Frontal cortex (tissue), 4 donors: Measurements from ENCODE around the gene AQP10. TPM values are rescaled to one million over a fixed set of nuclear protein-coding genes. Genes with fewer than 3 reads are reported as not detected.
"Not testable (repeated sequence)": the region's sequence is repeated elsewhere in the genome, so short reads cannot be mapped to it uniquely, and the experiment has no call there.

ENCODE experiments used
- DNase-seq, 2 donors: peaks; one replicate each; pipeline ENCODE4 v3.0.0; 2012; ENCODE audit warnings: low spot score in 2 of 2
- FAIRE-seq: peaks from 2 replicates; lab custom pipeline; 2012; peaks lifted over from hg19 to GRCh38; lab: Jason Lieb, UNC
- total RNA-seq: library from RNA; depleted of rRNA; stranded (reverse); fragments of >200 nt; gene quantifications from one replicate; pipeline ENCODE4 v1.2.3, GENCODE V29; 2014
- donor health status: control.
- donor health status: control.
- donor health status: control.

AQP10 gene
- total RNA-seq, 1 donor from 2014 or later: not detected

DNA sequence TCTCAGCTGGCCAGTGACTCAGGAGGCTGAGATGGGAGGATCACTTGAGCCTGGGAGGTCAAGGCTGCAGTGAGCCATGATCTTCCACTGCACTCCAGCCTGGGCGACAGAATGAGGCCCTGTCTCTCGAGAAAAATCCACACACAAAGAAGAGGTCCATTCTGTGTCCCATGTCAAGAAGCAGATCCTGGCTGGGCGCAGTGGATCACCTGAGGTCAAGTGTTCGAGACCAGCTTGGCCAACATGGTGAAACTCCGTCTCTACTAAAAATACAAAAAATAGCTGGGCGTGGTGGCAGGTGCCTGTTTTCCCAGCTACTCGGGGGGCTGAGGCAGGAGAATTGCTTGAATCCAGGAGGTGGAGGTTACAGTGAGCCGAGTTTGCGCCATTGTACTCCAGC is 20.5 kb downstream of the AQP10 start:
- FAIRE-seq, DNase-seq: not testable (repeated sequence)

DNA sequence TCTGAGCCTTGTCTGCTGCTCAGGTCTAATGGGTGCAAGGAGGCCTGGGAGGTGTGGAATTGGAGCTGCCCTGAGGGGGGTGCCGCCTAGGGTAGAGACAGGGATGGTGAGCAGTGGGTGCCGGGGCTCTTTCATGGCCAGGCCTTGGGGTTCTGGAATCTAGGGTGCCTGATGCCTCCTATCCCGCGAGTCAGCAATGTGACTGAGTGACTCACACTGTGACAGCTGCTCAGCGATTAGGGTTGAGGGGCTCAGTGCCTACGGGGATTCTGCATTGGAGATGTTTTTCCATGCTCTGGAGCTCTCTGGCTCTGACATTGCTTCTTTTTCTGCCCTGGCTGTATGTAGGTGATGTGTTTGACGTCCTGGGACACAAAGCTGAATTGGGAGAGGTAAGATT is 21.2 kb downstream of the AQP10 start:
- FAIRE-seq (no peak), DNase-seq (no peak)

DNA sequence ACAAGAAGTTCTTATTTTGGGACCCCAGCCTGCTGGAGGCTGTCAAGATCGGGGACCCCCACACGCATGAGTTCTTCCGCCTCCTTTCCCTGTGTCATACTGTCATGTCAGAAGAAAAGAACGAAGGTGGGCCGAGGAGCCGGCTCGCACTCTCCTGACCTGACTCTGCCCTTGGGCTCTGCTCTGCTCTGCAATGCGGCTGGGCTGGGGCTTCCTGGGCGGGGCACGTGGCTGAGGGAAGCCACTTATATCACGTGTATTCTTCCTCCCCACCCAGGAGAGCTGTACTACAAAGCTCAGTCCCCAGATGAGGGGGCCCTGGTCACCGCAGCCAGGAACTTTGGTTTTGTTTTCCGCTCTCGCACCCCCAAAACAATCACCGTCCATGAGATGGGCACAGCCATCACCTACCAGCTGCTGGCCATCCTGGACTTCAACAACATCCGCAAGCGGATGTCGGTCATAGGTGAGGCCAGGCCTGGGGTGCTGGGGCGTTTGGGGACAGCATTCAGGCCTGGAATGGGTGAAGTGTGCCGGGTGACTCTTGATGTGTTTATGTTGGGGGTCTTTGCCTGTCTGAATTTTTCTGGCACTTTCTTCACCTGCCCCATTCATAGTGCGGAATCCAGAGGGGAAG is 22.1 kb downstream of the AQP10 start:
- DNase-seq (no peak), FAIRE-seq (no peak)

DNA sequence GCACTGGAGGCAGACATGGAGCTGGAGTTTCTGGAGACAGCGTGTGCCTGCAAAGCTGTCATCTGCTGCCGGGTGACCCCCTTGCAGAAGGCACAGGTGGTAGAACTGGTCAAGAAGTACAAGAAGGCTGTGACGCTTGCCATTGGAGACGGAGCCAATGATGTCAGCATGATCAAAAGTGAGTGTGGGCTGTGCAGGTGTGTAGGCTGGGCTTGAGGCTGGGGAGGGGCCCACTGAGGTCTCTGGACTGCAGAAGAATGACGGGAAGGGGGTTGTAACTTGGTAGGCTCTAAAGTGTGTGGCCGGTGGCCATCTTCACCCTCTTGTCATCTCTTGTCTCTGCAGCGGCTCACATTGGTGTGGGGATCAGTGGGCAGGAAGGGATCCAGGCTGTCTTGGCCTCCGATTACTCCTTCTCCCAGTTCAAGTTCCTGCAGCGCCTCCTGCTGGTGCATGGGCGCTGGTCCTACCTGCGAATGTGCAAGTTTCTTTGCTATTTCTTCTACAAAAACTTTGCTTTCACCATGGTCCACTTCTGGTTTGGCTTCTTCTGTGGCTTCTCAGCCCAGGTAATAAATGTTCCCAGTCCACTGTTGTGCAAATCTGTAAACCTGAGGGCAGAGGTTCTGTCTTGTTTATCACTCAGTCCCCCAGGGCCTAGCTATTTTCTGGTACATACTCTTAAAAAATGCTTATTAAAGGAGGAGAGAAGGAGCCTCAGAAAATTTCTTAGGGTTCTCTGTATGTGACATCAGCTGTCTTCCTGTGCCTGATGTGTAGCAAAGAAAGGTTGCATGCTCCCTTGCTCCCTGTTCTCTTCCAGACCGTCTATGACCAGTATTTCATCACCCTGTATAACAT is 24.3 kb downstream of the AQP10 start:
- DNase-seq (no peak), FAIRE-seq (no peak)

DNA sequence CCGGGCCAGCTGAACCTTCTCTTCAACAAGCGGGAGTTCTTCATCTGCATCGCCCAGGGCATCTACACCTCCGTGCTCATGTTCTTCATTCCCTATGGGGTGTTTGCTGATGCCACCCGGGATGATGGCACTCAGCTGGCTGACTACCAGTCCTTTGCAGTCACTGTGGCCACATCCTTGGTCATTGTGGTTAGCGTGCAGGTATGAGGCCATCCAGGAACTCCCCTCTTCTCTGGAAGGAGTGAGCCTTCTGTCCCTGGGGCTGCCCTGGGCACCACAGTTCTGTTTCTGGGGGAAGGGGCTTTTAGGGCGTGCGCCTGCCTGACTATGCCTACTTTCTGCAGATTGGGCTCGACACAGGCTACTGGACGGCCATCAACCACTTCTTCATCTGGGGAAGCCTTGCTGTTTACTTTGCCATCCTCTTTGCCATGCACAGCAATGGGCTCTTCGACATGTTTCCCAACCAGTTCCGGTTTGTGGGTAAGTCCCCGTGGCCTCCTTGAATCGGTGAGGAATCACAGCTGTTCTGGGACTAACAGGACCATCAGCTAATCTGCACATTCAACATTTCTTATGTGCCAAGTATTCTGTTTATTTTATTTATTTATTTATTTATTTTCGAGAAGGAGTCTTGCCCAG is 25.5 kb downstream of the AQP10 start:
- FAIRE-seq (no peak), DNase-seq (no peak)

DNA sequence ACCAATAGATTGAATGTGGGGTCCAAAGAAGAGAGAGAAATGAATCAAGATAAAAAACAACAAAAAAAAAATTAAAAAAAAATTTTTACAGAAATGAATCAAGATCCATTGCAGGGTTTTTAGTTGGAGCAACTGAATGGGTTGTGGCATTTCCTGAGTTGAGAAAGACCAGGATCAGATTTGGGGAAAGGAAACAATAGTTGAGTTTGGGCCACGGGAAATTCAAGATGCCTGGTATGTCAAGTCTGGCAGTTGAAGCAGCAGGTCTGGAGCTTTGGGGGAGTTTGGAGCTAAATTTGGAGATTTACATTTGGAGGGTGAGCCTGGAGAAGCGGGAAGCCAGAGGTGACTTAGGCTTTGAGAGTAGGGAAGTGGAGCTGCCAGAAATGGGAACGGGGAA is 27.1 kb downstream of the AQP10 start:
- DNase-seq: peak; percentile 3 to 6
- no peak for FAIRE-seq

DNA sequence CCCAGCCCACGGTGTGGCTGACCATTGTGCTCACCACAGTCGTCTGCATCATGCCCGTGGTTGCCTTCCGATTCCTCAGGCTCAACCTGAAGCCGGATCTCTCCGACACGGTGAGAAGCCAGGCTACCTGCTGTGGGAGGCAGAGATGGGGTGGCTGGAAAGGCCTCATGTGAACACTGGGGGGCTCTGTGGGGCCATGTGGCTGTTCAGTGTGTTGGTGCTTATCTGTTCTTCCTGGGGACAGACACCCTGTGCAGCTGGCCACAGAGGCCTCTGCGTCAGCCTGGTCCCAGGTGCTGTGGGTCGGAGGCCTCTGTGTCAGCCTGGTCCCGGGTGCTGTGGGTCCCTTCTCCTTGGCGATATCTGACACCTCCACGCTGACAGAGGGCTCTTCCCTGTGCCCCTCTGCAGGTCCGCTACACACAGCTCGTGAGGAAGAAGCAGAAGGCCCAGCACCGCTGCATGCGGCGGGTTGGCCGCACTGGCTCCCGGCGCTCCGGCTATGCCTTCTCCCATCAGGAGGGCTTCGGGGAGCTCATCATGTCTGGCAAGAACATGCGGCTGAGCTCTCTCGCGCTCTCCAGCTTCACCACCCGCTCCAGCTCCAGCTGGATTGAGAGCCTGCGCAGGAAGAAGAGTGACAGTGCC is 27.7 kb downstream of the AQP10 start:
- DNase-seq: peak; percentile 3 to 10
- FAIRE-seq: no peak

DNA sequence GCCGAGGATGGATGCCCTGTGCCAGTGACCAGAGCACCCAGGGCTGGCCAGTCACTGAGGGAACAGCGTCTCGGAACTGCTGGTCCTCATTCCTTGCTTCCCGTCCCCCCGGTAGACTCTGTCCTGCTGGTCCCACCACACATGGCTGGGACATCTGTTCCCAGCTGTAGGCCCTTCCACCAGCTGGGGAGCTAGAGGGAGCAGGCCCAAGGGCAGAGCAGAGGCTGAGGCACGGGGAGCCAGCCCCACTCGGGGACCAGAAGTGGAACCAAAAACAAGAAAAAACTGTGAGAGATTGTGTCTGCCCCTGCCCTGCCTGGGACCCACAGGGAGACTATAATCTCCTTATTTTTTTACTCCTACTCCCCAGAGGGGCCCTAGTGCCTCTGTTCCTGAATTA is 28.2 kb downstream of the AQP10 start:
- FAIRE-seq: no peak

DNA sequence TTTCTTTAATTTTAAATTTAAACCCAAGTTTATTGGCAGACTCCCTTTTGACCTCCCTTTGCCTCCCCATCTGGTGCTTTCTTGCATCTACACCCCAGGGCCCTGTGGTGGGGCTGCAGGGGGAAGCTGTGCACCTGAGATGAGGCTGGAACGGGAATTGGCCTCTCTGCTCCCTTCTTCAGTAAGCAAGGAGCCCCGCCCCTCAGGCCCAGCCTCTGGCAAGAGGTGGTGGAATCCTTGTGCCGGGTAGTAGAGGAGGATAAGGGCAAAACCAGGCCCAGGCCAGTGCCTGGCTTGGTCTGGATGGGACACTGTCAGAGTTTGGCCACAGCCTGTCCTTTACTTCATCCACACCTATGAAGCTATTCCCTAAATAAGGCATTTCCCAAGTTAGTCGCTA is 29.5 kb downstream of the AQP10 start:
- DNase-seq: peak; percentile 1 to 2
- no peak for FAIRE-seq

More for the DNA sequence above, 28.2 kb downstream of the AQP10 start:
- DNase-seq: peak; percentile 1 to 2

DNA sequence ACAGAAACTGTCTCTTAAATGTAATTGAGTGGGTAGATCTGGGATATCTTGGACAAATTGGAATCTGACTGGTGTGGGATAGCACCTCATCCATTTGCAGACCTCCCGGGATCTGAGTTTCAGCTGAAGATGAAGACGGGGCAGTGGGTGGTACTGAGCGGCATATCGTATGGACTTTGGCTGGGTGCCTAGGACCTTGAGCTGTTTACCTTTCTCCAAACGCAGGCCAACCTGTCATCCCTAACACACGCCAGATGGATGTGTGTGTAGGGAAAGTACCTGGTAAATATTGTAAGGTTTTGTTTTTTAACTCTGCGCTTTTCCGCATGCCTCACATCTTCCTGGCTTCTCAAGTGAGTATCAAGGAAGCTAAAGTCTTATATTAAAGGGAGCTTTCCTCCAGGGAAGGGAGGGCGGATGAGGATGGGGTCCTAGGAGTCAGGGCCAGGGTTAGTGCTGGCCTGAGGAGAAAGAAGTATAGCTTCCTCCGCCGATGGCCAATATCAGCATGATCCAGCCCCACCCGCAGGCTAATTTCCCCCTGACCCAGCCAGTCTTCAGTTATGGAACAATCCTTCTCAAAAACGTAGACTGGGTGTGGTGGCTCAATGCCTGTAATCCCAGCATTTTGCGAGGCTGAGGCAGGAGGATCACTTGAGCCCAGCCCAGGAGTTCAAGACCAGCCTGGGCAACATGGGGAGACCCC is 30.6 kb downstream of the AQP10 start:
- FAIRE-seq (no peak), DNase-seq (peak; percentile 1 to 3)

DNA sequence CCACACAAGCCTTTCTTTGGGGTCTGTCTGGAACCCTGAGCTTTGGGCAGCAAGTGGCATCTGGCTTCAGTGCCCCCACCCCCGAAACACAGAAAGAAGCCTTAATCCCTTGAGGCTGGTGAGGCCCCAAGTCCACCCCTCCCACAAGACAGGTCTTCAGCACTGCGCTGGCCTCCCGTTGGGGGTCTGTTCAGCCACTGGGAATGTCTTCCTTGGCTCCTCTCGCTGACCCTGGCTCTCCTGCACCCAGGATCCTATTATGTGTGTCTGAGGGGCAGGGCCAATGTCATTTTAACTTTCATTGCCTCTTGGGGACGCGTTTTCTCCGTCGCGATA is 31.3 kb downstream of the AQP10 start:
- no peak for FAIRE-seq

DNA sequence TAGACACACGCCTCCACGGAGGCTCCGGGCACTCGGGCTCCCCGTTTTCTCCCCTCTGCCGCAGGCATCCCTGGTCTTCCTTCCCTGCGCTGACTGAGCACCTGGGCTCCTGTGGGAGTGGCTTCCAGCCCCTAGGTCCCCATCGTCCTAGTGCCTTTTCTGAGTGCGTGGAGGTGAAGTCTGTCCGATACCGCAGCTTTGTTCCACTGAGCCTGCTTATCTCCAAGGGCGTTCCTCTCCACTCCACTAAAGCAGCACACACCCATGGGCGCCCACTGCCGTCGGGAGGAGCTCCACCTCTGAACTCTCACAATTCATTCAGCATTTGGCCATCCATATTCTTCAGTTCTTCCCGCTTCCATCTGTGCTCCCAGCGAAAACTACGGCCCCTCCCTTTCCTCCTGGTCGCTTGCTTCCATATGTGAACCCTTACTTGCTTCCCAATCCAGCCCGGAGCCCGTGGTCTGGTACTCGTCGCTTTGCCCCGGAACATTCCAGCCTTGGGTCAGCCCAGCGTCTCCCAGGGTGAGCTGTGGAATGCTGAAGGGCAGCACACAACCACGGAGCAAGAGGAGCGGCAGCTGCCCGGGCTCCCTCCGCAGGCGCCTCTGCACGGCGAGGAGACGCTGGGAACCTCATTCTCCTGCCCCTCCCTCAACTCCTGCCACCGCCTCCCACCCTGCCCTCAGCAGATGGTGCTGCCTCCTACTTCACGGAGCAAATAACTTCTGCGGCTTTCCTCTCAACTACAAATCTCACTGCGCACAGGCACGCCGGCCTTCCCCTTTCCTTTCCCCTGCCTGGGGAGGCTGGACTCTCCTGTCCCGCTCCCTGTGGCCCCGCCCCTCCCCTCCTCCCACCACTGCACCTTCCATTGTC is 31.9 kb downstream of the AQP10 start:
- DNase-seq (no peak), FAIRE-seq (no peak)

More for the DNA sequence above, 31.3 kb downstream of the AQP10 start:
- peak in 1 of 2 donors; percentile 2 for DNase-seq

DNA sequence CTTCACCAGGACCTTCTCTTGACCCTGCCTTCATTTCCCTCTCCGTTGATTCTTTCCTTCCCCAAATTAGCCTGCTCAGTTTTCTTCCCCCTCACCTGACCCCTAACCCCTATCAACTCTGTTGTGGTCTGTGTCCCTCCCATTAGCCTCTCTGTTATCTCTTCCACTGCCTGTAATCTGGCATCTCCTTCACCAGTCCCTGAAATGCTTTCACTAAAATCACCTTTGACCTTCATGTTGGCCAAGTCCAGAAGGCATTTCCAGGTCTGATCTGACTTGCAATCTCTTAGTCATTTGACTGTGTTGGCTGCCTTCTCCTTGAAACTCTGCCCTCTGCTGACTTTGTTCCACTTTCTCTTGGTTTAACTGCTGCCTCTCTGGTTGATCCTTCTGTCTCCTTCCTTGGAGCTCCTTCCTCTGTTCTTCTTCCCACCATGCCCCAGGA is 32.6 kb downstream of the AQP10 start:
- no peak for FAIRE-seq
- DNase-seq: no peak

DNA sequence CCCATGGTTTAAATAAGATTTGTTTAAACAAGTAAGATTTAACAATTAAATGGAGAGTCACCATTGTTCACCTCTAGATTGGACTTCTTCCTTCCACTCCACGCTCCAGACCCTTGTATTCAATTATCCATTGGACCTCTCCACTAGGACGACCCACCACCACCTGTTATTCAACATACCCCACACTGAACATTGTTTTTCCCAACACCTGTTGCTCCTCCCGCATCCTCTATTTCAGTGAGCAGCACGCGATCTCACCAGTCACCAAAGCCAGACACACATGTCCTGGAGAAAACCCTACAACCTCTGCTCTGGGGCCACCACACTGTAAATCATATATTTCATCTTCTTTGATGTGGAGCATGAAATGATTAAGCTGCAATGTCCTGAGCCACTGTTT is 33.1 kb downstream of the AQP10 start:
- DNase-seq: no peak
- no peak for FAIRE-seq

DNA sequence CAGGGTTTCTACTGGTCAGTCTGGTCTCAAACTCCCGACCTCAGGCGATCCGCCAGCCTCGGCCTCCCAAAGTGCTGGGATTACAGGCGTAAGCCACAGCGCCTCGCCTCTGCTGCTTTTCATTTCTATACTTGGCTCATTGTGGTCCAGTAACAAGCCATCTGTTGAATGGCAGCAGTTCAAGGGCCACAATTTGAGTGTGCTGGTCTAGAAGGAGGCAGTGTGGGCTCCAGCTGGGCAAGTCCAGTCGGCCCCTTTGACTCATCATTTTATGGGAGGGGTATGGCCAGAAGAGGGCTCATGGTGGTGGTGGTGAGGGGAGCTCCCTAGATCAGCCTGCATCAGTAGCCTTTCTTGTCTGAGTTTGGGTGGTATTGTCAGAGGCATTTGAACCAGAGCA is 37.6 kb downstream of the AQP10 start:
- no peak for DNase-seq
- no peak for FAIRE-seq

DNA sequence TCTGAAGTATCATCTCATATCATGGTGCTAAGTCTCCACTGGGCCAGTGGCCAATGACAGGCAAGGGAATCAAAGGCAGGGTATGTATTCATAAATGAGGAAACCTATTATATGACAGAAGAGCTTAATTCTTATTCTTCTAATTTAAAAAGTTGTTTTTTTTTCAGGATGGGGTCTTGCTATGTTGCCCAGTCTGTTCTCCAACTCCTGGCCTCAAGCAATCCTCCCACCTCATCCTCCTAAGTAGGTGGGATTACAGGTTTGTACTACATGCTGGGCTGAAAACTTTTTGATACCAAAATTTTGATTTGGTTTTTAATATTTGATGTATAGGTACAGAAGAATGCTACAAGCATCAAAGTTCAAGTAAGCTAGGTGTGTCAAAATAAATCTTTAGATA is 39.4 kb downstream of the AQP10 start:
- no peak for FAIRE-seq
- no peak for DNase-seq

DNA sequence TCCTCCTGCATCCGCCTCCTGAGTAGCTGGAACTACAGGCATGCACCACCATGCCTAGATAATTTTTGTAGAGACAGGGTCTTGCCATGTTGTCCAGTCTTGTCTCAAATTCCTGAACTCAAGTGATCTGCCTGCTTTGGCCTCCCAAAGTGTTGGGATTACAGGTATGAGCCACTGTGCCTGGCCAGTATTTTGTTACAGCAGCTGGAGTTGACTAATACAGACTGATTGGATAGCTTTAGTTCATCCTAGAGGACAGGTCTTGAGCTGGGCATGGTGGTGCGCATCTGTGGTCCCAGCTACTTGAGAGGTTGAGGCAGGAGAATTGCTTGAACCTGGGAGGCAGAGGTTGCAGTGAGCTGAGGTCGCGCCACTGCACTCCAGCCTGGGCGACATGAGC is 40.0 kb downstream of the AQP10 start:
- not testable (repeated sequence) for DNase-seq, FAIRE-seq

DNA sequence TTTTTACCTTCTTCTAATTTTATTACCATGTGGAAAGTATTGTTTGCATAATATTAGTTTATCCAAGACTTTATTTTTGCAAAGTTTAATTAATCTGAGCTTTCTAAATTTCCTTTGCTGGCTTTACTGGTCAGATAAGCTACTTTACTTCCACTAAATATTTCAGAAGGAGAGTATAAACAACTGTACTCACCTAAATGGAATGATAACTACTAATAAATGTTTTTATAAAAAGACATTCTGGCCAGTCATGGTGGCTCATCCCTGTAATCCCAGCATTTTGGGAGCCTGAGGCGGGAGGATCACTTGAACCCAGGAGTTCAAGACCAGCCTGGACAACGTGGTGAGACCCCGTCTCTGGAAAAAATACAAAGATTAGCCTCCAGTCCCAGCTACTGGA is 40.5 kb downstream of the AQP10 start:
- FAIRE-seq (no peak), DNase-seq (no peak)

DNA sequence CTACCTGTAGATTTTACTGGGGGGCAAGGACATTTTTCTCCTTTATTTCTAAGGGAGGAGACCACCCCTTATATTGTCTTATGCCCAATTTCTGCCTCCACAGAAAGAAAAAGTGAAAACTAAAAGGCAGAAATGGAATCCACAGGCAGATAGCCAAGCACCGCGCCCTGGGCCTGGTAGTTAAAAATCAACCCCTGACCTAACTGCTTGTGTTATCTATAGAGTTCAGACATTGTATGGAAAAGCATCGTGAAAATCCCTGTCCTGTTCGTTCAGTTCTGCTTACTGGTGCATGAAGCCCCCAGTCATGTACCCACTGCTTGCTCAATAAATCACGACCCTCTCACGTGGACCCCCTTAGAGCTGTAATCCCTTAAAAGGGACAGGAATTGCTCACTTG is 50.5 kb downstream of the AQP10 start:
- FAIRE-seq (no peak), DNase-seq (no peak)
